ENCODE data around the gene SCAMP4.

Gene SCAMP4

DNA sequence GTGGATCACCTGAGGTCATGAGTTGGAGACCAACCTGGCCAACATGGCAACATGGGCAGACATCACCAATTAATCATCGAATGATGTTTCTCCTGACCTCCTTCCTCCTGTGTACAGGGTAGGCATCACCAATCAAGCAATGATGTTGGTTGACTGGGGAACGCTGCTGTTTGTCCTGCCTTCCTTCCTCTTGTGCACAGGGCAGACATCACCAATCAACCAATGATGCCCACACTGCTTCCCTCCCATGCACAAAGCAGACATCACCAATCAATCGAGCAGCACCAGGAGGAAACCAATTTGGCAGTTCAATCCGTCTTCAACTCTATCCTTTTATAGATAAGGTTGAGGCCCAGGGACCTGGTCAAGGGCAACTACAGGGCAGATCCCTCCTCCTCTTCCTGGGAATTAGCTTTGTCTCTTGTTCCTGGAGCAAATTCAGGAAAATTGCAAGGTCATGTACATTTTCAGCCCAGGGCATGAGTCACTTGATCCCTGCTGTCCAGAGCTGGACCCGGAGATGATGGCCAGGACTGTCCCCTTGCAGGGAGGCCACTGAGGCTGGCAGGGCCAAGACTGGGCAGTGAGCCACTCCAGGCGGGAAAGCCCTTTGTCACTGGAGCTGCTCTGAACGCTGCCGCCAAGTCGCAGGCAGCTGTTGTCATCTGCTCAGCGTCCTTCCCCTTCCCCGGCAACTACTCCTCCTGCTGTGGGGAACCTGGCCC, 30.4 kb downstream of the SCAMP4 start:
- H3K36me3 ChIP-seq (ENCODE audit: control insufficient read depth in 2 of 2, insufficient read depth in 1 of 2, low read length in 2 of 2) = no peaks in the 10 kb centered on the region
- H3K9me3 ChIP-seq (ENCODE audit: control insufficient read depth, insufficient read depth, low read depth, low read length) = no peaks in the 10 kb centered on the region
- H3K27ac ChIP-seq (ENCODE audit: extremely low read depth, low read depth, low read length) = no peak overlapping the region
- peaks cover 3% of the 10 kb centered on the region; the same call in 1 of the 2 replicates for H3K4me1 ChIP-seq (ENCODE audit: control insufficient read depth, insufficient read depth, low read length)
- no peak overlapping the region for H3K4me3 ChIP-seq (ENCODE audit: low read depth, low read length)
- ChIA-PET POLR2A (no interaction called here), CTCF (interaction anchor here (0.6 kb wide), 1 partner anchor 135 kb away, joined by 3 read pairs; no protein-coding TSS in a partner anchor)
- TF ChIP-seq ZFP41 (tag by site-specific recombination; IDR thresholded peaks at IDR 0.05; ENCODE audit: borderline replicate concordance) (no peak), ZBTB17 (tag by site-specific recombination; IDR thresholded peaks at IDR 0.05) (peak; percentile 100), SETDB1 (IDR thresholded peaks at IDR 0.05; ENCODE audit: insufficient read length, low read length) (peak; percentile 70), SP7 (tag by site-specific recombination; IDR thresholded peaks at IDR 0.05) (0 out of 2 replicates have a peak, but pooled peaks have one; percentile 32), EGR2 (tag by site-specific recombination; IDR thresholded peaks at IDR 0.05; ENCODE audit: low read depth) (no peak), KLF1 (tag by site-specific recombination; IDR thresholded peaks at IDR 0.05) (no peak), ZNF366 (tag by site-specific recombination; conservative IDR thresholded peaks at IDR 0.05) (no peak), KLF8 (tag by site-specific recombination; IDR thresholded peaks at IDR 0.05) (peak; percentile 74), ZNF23 (tag by site-specific recombination; IDR thresholded peaks at IDR 0.05; ENCODE audit: borderline replicate concordance) (peak; percentile 100), ZNF157 (tag by site-specific recombination; IDR thresholded peaks at IDR 0.05) (no peak), TRIM28 (IDR thresholded peaks at IDR 0.05; ENCODE audit: borderline replicate concordance, low read length) (no peak; the same call in 1 of the 2 replicates), ZBTB21 (tag by site-specific recombination; IDR thresholded peaks at IDR 0.05) (no peak), ZNF621 (tag by site-specific recombination; IDR thresholded peaks at IDR 0.05) (no peak), MEIS1 (CRISPR knock-in tag; IDR thresholded peaks at IDR 0.05; ENCODE audit: borderline replicate concordance) (no peak), FEZF1 (tag by site-specific recombination; IDR thresholded peaks at IDR 0.05) (no peak), HOXD13 (CRISPR knock-in tag; IDR thresholded peaks at IDR 0.05; ENCODE audit: borderline replicate concordance) (no peak), ZNF544 (tag by site-specific recombination; IDR thresholded peaks at IDR 0.05) (no peak), KLF16 (tag by site-specific recombination; IDR thresholded peaks at IDR 0.05) (no peak), ZNF335 (tag by site-specific recombination; conservative IDR thresholded peaks at IDR 0.05) (no peak), TCF7L2 (IDR thresholded peaks at IDR 0.05; ENCODE audit: borderline replicate concordance, low read depth, low read length) (no peak)
- TF ChIP-seq, protein P1, sequence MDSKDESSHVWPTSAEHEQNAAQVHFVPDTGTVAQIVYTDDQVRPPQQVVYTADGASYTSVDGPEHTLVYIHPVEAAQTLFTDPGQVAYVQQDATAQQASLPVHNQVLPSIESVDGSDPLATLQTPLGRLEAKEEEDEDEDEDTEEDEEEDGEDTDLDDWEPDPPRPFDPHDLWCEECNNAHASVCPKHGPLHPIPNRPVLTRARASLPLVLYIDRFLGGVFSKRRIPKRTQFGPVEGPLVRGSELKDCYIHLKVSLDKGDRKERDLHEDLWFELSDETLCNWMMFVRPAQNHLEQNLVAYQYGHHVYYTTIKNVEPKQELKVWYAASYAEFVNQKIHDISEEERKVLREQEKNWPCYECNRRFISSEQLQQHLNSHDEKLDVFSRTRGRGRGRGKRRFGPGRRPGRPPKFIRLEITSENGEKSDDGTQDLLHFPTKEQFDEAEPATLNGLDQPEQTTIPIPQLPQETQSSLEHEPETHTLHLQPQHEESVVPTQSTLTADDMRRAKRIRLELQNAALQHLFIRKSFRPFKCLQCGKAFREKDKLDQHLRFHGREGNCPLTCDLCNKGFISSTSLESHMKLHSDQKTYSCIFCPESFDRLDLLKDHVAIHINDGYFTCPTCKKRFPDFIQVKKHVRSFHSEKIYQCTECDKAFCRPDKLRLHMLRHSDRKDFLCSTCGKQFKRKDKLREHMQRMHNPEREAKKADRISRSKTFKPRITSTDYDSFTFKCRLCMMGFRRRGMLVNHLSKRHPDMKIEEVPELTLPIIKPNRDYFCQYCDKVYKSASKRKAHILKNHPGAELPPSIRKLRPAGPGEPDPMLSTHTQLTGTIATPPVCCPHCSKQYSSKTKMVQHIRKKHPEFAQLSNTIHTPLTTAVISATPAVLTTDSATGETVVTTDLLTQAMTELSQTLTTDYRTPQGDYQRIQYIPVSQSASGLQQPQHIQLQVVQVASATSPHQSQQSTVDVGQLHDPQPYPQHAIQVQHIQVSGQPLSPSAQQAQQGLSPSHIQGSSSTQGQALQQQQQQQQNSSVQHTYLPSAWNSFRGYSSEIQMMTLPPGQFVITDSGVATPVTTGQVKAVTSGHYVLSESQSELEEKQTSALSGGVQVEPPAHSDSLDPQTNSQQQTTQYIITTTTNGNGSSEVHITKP (tag by site-specific recombination; IDR thresholded peaks at IDR 0.05) = no peak
- TF ChIP-seq, protein P2, sequence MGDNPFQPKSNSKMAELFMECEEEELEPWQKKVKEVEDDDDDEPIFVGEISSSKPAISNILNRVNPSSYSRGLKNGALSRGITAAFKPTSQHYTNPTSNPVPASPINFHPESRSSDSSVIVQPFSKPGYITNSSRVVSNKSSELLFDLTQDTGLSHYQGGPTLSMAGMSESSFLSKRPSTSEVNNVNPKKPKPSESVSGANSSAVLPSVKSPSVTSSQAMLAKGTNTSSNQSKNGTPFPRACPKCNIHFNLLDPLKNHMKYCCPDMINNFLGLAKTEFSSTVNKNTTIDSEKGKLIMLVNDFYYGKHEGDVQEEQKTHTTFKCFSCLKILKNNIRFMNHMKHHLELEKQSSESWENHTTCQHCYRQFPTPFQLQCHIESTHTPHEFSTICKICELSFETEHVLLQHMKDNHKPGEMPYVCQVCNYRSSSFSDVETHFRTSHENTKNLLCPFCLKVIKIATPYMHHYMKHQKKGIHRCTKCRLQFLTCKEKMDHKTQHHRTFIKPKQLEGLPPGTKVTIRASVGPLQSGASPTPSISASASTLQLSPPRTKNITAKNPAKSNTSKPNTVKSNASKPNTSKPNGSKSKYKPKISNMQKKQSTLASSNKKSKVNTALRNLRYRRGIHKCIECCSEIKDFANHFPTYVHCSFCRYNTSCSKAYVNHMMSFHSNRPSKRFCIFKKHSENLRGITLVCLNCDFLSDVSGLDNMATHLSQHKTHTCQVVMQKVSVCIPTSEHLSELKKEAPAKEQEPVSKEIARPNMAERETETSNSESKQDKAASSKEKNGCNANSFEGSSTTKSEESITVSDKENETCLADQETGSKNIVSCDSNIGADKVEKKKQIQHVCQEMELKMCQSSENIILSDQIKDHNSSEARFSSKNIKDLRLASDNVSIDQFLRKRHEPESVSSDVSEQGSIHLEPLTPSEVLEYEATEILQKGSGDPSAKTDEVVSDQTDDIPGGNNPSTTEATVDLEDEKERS (tag by site-specific recombination; IDR thresholded peaks at IDR 0.05) = peak; percentile 56; the same call in 1 of the 2 replicates
- TF ChIP-seq, protein P3, sequence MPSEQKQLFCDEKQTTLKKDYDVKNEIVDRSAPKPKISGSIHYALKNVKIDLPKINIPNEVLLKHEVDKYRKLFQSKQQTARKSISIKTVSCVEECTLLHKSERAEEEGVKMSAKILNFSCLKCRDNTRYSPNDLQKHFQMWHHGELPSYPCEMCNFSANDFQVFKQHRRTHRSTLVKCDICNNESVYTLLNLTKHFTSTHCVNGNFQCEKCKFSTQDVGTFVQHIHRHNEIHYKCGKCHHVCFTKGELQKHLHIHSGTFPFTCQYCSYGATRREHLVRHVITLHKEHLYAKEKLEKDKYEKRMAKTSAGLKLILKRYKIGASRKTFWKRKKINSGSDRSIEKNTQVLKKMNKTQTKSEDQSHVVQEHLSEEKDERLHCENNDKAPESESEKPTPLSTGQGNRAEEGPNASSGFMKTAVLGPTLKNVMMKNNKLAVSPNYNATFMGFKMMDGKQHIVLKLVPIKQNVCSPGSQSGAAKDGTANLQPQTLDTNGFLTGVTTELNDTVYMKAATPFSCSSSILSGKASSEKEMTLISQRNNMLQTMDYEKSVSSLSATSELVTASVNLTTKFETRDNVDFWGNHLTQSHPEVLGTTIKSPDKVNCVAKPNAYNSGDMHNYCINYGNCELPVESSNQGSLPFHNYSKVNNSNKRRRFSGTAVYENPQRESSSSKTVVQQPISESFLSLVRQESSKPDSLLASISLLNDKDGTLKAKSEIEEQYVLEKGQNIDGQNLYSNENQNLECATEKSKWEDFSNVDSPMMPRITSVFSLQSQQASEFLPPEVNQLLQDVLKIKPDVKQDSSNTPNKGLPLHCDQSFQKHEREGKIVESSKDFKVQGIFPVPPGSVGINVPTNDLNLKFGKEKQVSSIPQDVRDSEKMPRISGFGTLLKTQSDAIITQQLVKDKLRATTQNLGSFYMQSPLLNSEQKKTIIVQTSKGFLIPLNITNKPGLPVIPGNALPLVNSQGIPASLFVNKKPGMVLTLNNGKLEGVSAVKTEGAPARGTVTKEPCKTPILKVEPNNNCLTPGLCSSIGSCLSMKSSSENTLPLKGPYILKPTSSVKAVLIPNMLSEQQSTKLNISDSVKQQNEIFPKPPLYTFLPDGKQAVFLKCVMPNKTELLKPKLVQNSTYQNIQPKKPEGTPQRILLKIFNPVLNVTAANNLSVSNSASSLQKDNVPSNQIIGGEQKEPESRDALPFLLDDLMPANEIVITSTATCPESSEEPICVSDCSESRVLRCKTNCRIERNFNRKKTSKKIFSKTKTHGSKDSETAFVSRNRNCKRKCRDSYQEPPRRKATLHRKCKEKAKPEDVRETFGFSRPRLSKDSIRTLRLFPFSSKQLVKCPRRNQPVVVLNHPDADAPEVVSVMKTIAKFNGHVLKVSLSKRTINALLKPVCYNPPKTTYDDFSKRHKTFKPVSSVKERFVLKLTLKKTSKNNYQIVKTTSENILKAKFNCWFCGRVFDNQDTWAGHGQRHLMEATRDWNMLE (tag by site-specific recombination; conservative IDR thresholded peaks at IDR 0.05; ENCODE audit: low read depth) = 0 out of 2 replicates have a peak, but pooled peaks have one; percentile 35

All from HEK293 (cell line).